Fibroblast of lung (primary cell): Measurements from ENCODE around the gene FREM1. TPM values are rescaled to one million over a fixed set of nuclear protein-coding genes. Genes with fewer than 3 reads are reported as not detected.

ENCODE experiments used
- DNase-seq, 2 donors: peaks; one replicate each; pipeline versions ENCODE4 v3.0.0 to v3.0.0-alpha.2; 2010; ENCODE audit warnings: low read depth in 2 of 2
- H2AFZ ChIP-seq: 2 replicates; pipeline ENCODE4 v1.5.1; 2012; ENCODE audit warnings: low read length, control low read depth, inconsistent platforms
- H3K27ac ChIP-seq: 2 replicates; pipeline ENCODE4 v1.5.1; 2011; ENCODE audit warnings: low read length, control low read depth; ENCODE audit not compliant: insufficient read depth
- H3K27me3 ChIP-seq: 2 replicates; pipeline ENCODE4 v1.5.1; 2011; ENCODE audit warnings: mild to moderate bottlenecking, low read length; ENCODE audit not compliant: control insufficient read depth, insufficient read depth
- H3K36me3 ChIP-seq: 2 replicates; pipeline ENCODE4 v1.5.1; 2011; ENCODE audit warnings: low read length; ENCODE audit not compliant: control insufficient read depth, insufficient read depth
- H3K4me1 ChIP-seq: 2 replicates; pipeline ENCODE4 v1.5.1; 2011; ENCODE audit warnings: low read length; ENCODE audit not compliant: control insufficient read depth, insufficient read depth; ENCODE audit errors: extremely low read depth
- H3K4me2 ChIP-seq: 2 replicates; pipeline ENCODE4 v1.5.1; 2011; ENCODE audit warnings: low read length, control low read depth; ENCODE audit not compliant: insufficient read depth; ENCODE audit errors: extremely low read depth
- H3K4me3 ChIP-seq, 4 experiments: fragments of 200-600 bp in 1 of 4; sonication (generic) in 1 of 4; replicated peaks in 1 of 4; 2 replicates each; pipeline ENCODE4 v1.5.1; 2011 to 2016; ENCODE audit warnings: low read length in 4 of 4, low read depth in 3 of 4, mild to moderate bottlenecking in 3 of 4, control low read depth in 2 of 4, inconsistent platforms in 1 of 4, mixed read lengths in 1 of 4; ENCODE audit not compliant: insufficient read depth in 1 of 4; ENCODE audit errors: control extremely low read depth in 1 of 4
- H3K79me2 ChIP-seq: 2 replicates; pipeline ENCODE4 v1.5.1; 2012; ENCODE audit warnings: mild to moderate bottlenecking, low read length, inconsistent platforms; ENCODE audit not compliant: control insufficient read depth, insufficient read depth
- H3K9ac ChIP-seq: 2 replicates; pipeline ENCODE4 v1.5.1; 2011; ENCODE audit warnings: mild to moderate bottlenecking, low read length, control low read depth; ENCODE audit not compliant: insufficient read depth
- H3K9me3 ChIP-seq: 2 replicates; pipeline ENCODE4 v1.5.1; 2012; ENCODE audit warnings: low read depth, low read length; ENCODE audit not compliant: control insufficient read depth, insufficient read depth
- H4K20me1 ChIP-seq: 2 replicates; pipeline ENCODE4 v1.5.1; 2011; ENCODE audit warnings: low read length; ENCODE audit not compliant: control insufficient read depth, insufficient read depth; ENCODE audit errors: extremely low read depth
- CTCF ChIP-seq, 2 donors: IDR thresholded peaks in 1 of 2; conservative IDR thresholded peaks in 1 of 2; 1 replicate in 1 of 2; 2 replicates in 1 of 2; pipeline ENCODE4 v1.5.1; 2011 to 2012; ENCODE audit warnings: low read length in 2 of 2, control low read depth in 1 of 2, inconsistent platforms in 1 of 2, low read depth in 1 of 2, mild to moderate bottlenecking in 1 of 2
- EZH2 ChIP-seq: IDR thresholded peaks from 2 replicates; pipeline ENCODE4 v1.5.1; 2012; ENCODE audit warnings: low read length, control low read depth, mild to moderate bottlenecking; ENCODE audit errors: missing control alignments
- polyA plus RNA-seq, 2 donors: library from polyadenylated mRNA; depleted of rRNA in 1 of 2; stranded (reverse) in 1 of 2; unstranded in 1 of 2; fragments of >200 nt; gene quantifications; 2 replicates each; pipeline ENCODE4 v1.2.1, GENCODE V29; 2011 to 2012; ENCODE audit warnings: missing spikeins in 1 of 2
- total RNA-seq: library from RNA; depleted of rRNA; stranded (reverse); fragments of >200 nt; gene quantifications from 2 replicates; pipeline ENCODE4 v1.2.1, GENCODE V29; 2014

The FREM1 gene
- total and polyA plus RNA-seq, 2 donors (not counting 1 experiment from before 2014, with no cell fraction given) = under 0.01 to 0.01 TPM

DNA sequence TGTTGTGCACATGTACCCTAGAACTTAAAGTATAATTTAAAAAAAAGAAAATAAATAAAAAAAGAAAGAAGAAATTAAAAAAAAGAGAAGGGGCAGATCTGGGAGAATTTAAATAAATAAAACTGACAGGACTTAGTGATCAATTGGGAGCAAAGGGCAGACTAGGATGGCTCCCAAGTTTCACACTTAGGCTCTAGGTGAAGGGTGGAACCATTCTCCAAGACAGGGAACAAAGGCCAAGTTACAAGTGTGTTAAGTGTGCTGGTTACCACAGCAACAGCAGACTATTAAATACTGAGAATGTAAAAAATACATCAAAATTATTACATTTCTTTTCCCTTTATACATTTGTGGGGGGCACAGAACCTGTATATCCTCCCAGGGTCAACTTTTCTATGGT lies 224.1 kb downstream of the FREM1 start:
- H3K9ac ChIP-seq = no peak overlapping the region
- H3K4me2 ChIP-seq = no peak overlapping the region
- TF ChIP-seq CTCF (conservative IDR thresholded peaks at IDR 0.05 in 1 of 2, IDR thresholded peaks at IDR 0.05 in 1 of 2; ENCODE audit: low read depth in 1 of 2, low read length in 2 of 2) (no peak), EZH2 (no peak)
- no peak overlapping the region for H3K4me3 ChIP-seq
- H3K4me1 ChIP-seq = peaks cover 2% of the 10 kb centered on the region
- H3K79me2 ChIP-seq = no peaks in the 10 kb centered on the region
- no peaks in the 10 kb centered on the region for H3K36me3 ChIP-seq
- no peaks in the 10 kb centered on the region for H3K9me3 ChIP-seq
- DNase-seq = no peak
- no peak overlapping the region for H3K27ac ChIP-seq
- H3K27me3 ChIP-seq = no peaks in the 10 kb centered on the region
- no peaks in the 10 kb centered on the region for H4K20me1 ChIP-seq
- no peak overlapping the region for H2AFZ ChIP-seq

Other genes starting within 250 kb of the FREM1 start
- gene ZDHHC21, start 217.0 kb downstream of the FREM1 start, total RNA-seq = 6.4 and 8.6 TPM in 2 replicates
- 4.0 and 5.2 TPM in 2 replicates for gene ZDHHC21, start 217.0 kb downstream of the FREM1 start, polyA plus RNA-seq
- gene CER1, start 187.7 kb downstream of the FREM1 start, total RNA-seq = not detected in 2 replicates
- gene CER1, start 187.7 kb downstream of the FREM1 start, polyA plus RNA-seq = not detected in 2 replicates